Bone marrow (tissue), 2 donors: ENCODE measurements around the gene KLHL10.

Source experiments
- DNase-seq, 2 donors: peaks; one replicate each; lab custom pipeline; 2025; lab: John Stamatoyannopoulos, UW

The KLHL10 gene

GRCh38 chr17:41895617-41896016 is 58.0 kb downstream of the KLHL10 start:
- DNase-seq, result no peak

GRCh38 chr17:41896726-41897125 is 59.1 kb downstream of the KLHL10 start:
- DNase-seq, result no peak
